Mononuclear cell (primary cell): Measurements from ENCODE around the gene BCORL1. TPM values are rescaled to one million over a fixed set of nuclear protein-coding genes. Genes with fewer than 3 reads are reported as not detected.
A peak's percentile ranks its signal among the peaks of the same experiment; 100 is the strongest.

Source experiments
- H3K27me3 ChIP-seq: 2 replicates; pipeline ENCODE4 v1.6.0; 2011; ENCODE audit warnings: low read length, control low read depth; ENCODE audit not compliant: insufficient read depth
- H3K4me1 ChIP-seq: 2 replicates; pipeline ENCODE4 v1.5.1; 2011; ENCODE audit warnings: mild to moderate bottlenecking, low read length, control low read depth; ENCODE audit not compliant: insufficient read depth
- H3K4me3 ChIP-seq: 2 replicates; pipeline ENCODE4 v1.5.1; 2011; ENCODE audit warnings: mild to moderate bottlenecking, low read length, moderate library complexity
- H3K9me3 ChIP-seq: 2 replicates; pipeline ENCODE4 v1.5.1; 2011; ENCODE audit warnings: low read depth, mild to moderate bottlenecking, control low read depth, low read length
- total RNA-seq: library from RNA; depleted of rRNA; stranded (reverse); fragments of >200 nt; gene quantifications from one replicate; pipeline ENCODE4 v1.2.3, GENCODE V29; 2012

BCORL1 gene
- total RNA-seq = 2.2 TPM

GRCh38 chrX:129982300-129983251 lies at the start of gene BCORL1:
TSS of gene BCORL1 (plus strand) at chrX:129982635. CDS start at chrX:130005232, 22,597 bp downstream.
- Histone ChIP-seq H3K4me1 (peaks cover 6% of the 10 kb centered on the region), H3K9me3 (no peaks in the 10 kb centered on the region), H3K4me3 (peak within 1 kb of the TSS; percentile 32), H3K27me3 (no peaks in the 10 kb centered on the region)

GRCh38 chrX:129932821-129933321 lies 49.6 kb upstream of the BCORL1 start:
- H3K4me3 ChIP-seq = peak overlapping the region; percentile 34
- no peaks in the 10 kb centered on the region for H3K9me3 ChIP-seq
- peaks cover 3% of the 10 kb centered on the region for H3K4me1 ChIP-seq
- no peaks in the 10 kb centered on the region for H3K27me3 ChIP-seq

- Histone ChIP-seq H3K4me3 (no peak overlapping the region), H3K4me1 (peaks cover 3% of the 10 kb centered on the region), H3K9me3 (no peaks in the 10 kb centered on the region), H3K27me3 (no peaks in the 10 kb centered on the region)
Measured at GRCh38 chrX:129933700-129934099, 48.7 kb upstream of the BCORL1 start.

GRCh38 chrX:129934461-129934860 lies 48.0 kb upstream of the BCORL1 start:
- no peaks in the 10 kb centered on the region for H3K9me3 ChIP-seq
- H3K27me3 ChIP-seq = no peaks in the 10 kb centered on the region
- H3K4me3 ChIP-seq = no peak overlapping the region
- peaks cover 3% of the 10 kb centered on the region for H3K4me1 ChIP-seq

GRCh38 chrX:129934952-129935351 lies 47.5 kb upstream of the BCORL1 start:
- Histone ChIP-seq H3K4me3 (no peak overlapping the region), H3K27me3 (no peaks in the 10 kb centered on the region), H3K4me1 (peaks cover 3% of the 10 kb centered on the region), H3K9me3 (no peaks in the 10 kb centered on the region)

GRCh38 chrX:129938081-129938480 lies 44.4 kb upstream of the BCORL1 start:
- Histone ChIP-seq H3K4me3 (no peak overlapping the region), H3K4me1 (peaks cover under 1% of the 10 kb centered on the region), H3K9me3 (no peaks in the 10 kb centered on the region), H3K27me3 (no peaks in the 10 kb centered on the region)

GRCh38 chrX:129939986-129940385 lies 42.4 kb upstream of the BCORL1 start:
- Histone ChIP-seq H3K4me3 (no peak overlapping the region), H3K4me1 (no peaks in the 10 kb centered on the region), H3K9me3 (no peaks in the 10 kb centered on the region), H3K27me3 (no peaks in the 10 kb centered on the region)

GRCh38 chrX:129940721-129941120 lies 41.7 kb upstream of the BCORL1 start:
- no peaks in the 10 kb centered on the region for H3K4me1 ChIP-seq
- H3K27me3 ChIP-seq = no peaks in the 10 kb centered on the region
- no peaks in the 10 kb centered on the region for H3K9me3 ChIP-seq
- H3K4me3 ChIP-seq = no peak overlapping the region

- Histone ChIP-seq H3K4me1 (no peaks in the 10 kb centered on the region), H3K4me3 (no peak overlapping the region), H3K27me3 (no peaks in the 10 kb centered on the region), H3K9me3 (no peaks in the 10 kb centered on the region)
Measured at GRCh38 chrX:129945131-129945530, 37.3 kb upstream of the BCORL1 start.

- Histone ChIP-seq H3K4me3 (peak overlapping the region; percentile 29), H3K4me1 (peaks cover 16% of the 10 kb centered on the region), H3K27me3 (no peaks in the 10 kb centered on the region), H3K9me3 (no peaks in the 10 kb centered on the region)
Measured at GRCh38 chrX:129953334-129953648, 29.1 kb upstream of the BCORL1 start.

- H3K4me1 ChIP-seq = peaks cover 16% of the 10 kb centered on the region
- no peaks in the 10 kb centered on the region for H3K27me3 ChIP-seq
- H3K4me3 ChIP-seq = no peak overlapping the region
- H3K9me3 ChIP-seq = no peaks in the 10 kb centered on the region
Measured at GRCh38 chrX:129953881-129954280, 28.6 kb upstream of the BCORL1 start.

- Histone ChIP-seq H3K4me1 (peaks cover 16% of the 10 kb centered on the region), H3K27me3 (no peaks in the 10 kb centered on the region), H3K9me3 (no peaks in the 10 kb centered on the region), H3K4me3 (no peak overlapping the region)
Measured at GRCh38 chrX:129954804-129955203, 27.6 kb upstream of the BCORL1 start.

- Histone ChIP-seq H3K4me3 (no peak overlapping the region), H3K9me3 (no peaks in the 10 kb centered on the region), H3K27me3 (no peaks in the 10 kb centered on the region), H3K4me1 (peaks cover 17% of the 10 kb centered on the region)
Measured at GRCh38 chrX:129955682-129956081, 26.8 kb upstream of the BCORL1 start.

- no peaks in the 10 kb centered on the region for H3K27me3 ChIP-seq
- H3K4me1 ChIP-seq = peaks cover 22% of the 10 kb centered on the region
- H3K4me3 ChIP-seq = no peak overlapping the region
- no peaks in the 10 kb centered on the region for H3K9me3 ChIP-seq
Measured at GRCh38 chrX:129956145-129956544, 26.3 kb upstream of the BCORL1 start.

GRCh38 chrX:129956765-129957164 lies 25.7 kb upstream of the BCORL1 start:
- Histone ChIP-seq H3K4me3 (no peak overlapping the region), H3K4me1 (peaks cover 26% of the 10 kb centered on the region), H3K9me3 (no peaks in the 10 kb centered on the region), H3K27me3 (no peaks in the 10 kb centered on the region)
